NCI-H1092 treated with DMSO at 0.1 percent for 48 hours (cell line): ENCODE results near the gene AKT2.
A peak's percentile ranks its signal among the peaks of the same experiment; 100 is the strongest.

ENCODE experiments used
- DNase-seq: peaks from one replicate; lab custom pipeline; 2025; lab: John Stamatoyannopoulos, UW

Gene AKT2

GRCh38 chr19:40300668-40301067, 15.5 kb upstream of the AKT2 start:
- no peak for DNase-seq

DNA sequence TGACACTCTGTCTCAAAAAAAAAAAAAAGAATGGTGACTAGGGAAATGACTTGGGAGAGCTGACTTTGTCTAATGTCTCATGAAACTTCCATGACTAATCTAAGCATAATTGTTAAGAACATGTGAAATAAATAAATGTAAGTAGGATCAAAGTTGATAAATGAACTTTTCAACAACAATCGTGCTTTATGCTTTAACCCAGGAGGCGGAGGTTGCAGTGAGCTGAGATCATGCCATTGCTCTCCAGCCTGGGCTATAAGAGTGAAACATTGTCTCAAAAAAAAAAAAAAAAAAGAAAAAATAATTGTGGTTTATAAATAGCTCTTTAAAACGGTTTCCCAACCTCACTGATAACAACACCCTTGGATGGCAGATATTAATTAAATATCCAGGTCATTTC, 12.9 kb upstream of the AKT2 start:
- no peak for DNase-seq

DNA sequence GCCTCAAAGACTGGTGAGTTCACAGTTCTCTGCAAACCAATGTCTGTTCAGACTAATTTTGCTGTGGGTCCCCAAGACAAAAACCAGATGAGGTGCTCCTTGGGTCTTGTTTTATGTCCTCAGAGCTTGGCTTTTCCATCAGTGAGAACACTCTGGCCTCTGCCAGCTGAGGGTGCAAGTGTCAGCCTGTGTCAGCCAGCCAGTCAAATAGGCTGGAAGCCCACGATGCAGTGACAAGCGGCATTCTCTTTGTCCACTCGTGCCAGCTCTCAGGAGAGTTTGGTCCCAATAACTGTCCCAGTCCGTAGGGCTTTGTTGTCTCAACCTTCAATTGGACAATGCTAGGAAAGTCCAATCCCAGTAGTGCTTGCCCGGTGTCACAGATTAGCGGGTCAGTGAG, 9.4 kb upstream of the AKT2 start:
- no peak for DNase-seq

DNA sequence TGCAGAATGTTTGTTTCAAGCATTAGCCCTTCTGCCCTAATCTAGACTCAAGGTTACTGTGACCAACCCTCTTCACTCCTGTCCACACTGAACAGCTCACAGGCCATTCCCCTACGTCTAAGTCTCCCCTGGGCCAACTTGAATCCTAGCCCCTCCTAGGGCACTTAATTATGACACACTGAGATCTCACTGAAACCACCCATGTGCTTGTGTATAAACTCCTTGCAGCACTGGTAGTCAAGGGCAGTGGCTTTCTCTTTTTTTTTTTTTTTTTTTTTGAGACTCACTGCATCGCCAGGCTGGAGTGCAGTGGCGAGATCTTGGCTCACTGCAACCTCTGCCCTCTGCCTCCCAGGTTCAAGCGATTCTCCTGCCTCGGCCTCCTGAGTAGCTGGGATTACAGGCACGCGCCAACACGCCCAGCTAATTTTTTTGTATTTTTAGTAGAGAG, 1.9 kb upstream of the AKT2 start:
- DNase-seq, result no peak

DNA sequence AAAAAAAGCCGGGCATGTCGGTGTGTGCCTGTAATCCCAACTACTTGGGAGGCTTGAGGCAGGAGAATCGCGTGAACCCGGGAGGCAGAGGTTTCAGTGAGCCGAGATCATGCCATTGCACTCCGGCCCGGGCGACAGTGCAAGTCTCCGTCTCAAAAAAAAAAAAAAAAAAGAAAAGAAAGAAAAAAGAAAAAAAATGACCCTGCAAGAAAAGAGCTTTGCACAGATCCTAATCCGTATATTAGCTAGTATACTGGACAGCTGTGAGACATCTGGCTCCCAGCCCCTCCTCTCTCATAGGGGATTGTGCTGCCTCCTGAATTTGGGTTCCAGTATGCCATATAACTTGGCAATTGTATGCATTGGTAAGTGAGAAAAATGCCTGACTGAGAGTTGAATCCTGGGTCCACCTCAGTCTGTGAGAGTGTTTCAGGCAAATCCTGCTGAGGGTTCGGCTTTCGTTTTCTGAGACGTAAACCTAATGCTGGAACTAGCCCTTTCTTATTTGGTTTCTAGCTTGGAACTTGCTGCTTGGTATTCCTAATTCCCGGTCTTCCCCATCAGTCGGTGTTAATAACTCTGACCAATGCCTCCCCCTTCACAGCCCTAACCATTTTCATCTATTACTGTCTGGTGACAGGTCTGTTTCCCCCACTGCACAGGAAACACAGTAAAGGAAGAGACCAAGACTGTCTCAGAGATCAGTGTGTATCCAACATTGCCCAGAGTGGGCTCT, 1.3 kb upstream of the AKT2 start:
- no peak for DNase-seq

GRCh38 chr19:40285353-40286234, 449 bp upstream of the AKT2 start:
- peak; percentile 99 for DNase-seq

GRCh38 chr19:40284251-40284500, 969 bp downstream of the AKT2 start:
- DNase-seq, result no peak

- no peak for DNase-seq
These were observed 1.5 kb downstream of the AKT2 start for GRCh38 chr19:40283414-40284250.

- no peak for DNase-seq
These were observed 2.2 kb downstream of the AKT2 start for GRCh38 chr19:40282920-40283319.

GRCh38 chr19:40282209-40282580, 3.0 kb downstream of the AKT2 start:
- DNase-seq, result no peak

DNA sequence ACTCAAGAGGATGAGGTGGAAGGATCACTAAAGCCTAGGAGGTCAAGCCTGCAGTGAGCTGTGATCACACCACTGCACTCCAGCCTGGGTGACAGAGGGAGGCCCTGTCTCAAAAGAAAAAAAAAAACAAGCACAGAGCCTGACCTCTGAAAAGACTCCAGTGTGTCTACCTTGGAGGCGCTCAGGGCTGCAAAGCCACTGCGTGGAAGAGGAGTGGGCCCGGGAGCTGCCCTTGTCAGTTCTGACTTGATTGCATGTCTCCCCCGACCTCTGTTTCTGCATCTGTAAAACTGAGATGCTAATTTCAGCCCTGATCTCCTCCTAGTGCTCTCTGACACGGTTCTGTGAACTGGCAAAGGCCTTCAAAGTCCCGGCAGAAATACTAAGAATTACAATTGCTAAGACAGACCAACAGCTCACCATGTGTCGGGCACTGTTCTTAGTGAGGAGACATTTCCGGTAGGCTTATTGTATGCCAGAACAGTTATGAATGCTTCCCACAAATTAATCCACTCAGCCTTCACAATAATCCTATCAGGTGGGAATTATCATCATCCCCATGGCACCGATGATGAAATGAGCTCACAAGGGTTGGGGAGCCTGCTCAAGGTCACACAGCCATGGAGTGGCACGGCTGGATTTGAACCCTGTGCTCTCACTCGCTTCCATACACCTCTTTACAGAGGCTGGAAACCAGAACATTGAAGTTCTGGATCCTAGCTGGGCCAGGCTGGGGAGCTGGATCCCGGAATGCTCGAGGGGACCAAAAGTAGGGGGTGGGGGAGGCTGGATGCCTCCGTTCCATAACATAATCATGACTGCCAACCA, 3.5 kb downstream of the AKT2 start:
- DNase-seq, result no peak

DNA sequence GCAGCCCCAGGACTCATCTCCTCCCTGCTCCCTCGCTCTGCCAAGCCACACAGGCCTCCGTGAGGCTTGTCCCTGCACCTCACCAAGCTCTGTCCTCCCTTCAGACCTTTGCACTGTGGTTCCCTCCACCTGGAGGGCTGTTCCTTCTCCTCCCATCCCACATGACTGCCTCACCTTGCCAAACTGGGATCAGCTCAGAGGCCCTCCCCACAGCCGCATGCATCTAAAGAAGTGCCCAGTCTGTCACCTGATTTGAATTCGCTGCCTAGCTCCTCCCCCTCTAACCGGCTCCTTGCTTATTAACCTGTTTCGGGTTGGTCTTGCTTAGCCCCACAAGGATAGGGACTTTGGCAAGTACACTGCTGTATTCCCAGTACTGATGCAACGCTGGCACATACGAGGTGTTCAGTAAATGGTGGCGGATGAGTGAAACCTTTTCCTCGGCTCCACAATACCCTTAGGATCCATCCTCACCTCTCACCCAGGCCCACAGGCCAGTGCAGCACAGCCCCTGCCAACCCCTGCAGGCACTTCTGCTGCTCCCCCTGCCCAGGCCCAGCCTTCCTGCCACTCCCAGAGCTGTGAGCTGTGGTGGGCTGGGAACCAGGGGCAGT, 4.4 kb downstream of the AKT2 start:
- no peak for DNase-seq

DNA sequence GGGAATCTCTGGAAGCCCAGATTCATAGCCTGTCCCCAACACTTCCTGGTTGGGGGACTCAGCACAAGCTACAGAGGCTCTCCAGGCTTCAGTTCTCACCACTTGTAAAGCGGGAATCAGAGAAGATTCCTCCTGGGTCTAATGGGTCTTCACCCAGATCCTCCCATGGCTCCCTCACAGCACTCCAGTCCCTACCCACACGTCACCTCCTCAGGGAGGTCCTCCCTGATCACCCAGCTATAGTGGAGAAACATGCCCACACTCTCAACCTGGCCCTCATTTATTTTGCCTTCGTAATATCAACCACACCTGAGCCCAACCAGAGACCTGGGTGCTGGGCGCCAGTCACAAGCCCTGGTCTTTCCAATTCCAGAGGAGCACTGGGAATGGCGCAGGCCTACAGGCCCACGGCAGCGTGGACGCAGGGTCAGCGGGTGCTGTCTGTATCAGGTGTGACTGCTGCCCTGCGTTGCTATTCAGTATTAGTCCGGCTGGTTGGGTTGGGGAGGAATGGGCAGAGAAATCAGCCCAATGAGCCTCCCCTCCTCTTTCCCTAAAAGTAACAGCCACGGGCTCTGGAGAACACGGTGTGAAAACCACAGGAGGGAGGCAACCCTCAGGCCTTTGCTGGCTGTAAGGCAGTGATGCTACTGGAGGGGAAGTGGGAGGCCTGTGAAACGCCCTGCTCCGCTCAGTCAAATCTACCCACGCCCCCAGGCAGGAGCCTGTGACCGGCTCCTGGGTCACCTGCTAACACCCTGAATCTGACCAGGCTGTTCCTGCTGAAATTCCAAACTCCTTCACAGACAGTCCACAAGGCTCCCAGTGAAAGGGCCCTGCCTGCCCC, 5.2 kb downstream of the AKT2 start:
- no peak for DNase-seq

DNA sequence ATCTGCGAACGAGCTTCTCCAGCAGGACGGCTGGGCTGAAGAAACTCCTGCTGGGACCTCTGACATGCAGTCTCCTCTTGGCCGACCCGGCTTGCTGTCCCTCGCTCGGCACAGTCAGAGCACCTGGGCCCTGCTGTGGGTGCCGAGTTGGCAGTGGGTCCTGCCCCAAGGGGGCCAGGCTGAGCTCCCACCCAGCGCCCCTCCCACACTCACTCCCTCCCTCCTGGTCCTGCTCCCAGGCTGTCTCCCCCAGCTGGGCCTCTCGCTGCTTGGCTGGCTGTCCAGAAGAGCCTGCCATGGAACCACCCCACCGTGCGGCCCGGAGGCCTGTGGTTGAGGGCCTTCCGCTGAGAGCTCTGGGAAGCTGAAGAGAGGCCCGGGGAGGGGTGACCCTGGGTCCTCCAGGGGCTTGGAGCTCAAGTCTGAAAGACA, 6.0 kb downstream of the AKT2 start:
- DNase-seq, result no peak

GRCh38 chr19:40278361-40279035, 6.6 kb downstream of the AKT2 start:
- DNase-seq, result no peak

GRCh38 chr19:40277356-40278059, 7.6 kb downstream of the AKT2 start:
- no peak for DNase-seq

- DNase-seq, result no peak
These were observed 10.3 kb downstream of the AKT2 start for GRCh38 chr19:40274585-40275544.
